BE2C (cell line): Measurements from ENCODE around the gene DRD2.

ENCODE experiments used
- DNase-seq: peaks from one replicate; pipeline ENCODE4 v3.0.0-alpha.2; 2020
- H3K27me3 ChIP-seq: fragments of 250-450 bp; sonication (Bioruptor Pico); 2 replicates; pipeline ENCODE4 v1.5.1; 2020; ENCODE audit warnings: mild to moderate bottlenecking
- H3K36me3 ChIP-seq: fragments of 250-450 bp; sonication (Bioruptor Pico); 2 replicates; pipeline ENCODE4 v1.5.1; 2020; ENCODE audit warnings: mild to moderate bottlenecking
- H3K4me1 ChIP-seq: fragments of 250-450 bp; sonication (Bioruptor Pico); 2 replicates; pipeline ENCODE4 v1.5.1; 2020
- H3K4me3 ChIP-seq: 2 replicates; pipeline ENCODE4 v1.5.1; 2011; ENCODE audit warnings: low read depth, low read length
- H3K9me3 ChIP-seq: fragments of 250-450 bp; sonication (Bioruptor Pico); 2 replicates; pipeline ENCODE4 v1.5.1; 2020
- TF ChIP-seq, protein P1 (sequence below): IDR thresholded peaks from 2 replicates; pipeline ENCODE4 v1.5.1; 2012; ENCODE audit warnings: mild to moderate bottlenecking, low read depth, low read length

The DRD2 gene

DNA sequence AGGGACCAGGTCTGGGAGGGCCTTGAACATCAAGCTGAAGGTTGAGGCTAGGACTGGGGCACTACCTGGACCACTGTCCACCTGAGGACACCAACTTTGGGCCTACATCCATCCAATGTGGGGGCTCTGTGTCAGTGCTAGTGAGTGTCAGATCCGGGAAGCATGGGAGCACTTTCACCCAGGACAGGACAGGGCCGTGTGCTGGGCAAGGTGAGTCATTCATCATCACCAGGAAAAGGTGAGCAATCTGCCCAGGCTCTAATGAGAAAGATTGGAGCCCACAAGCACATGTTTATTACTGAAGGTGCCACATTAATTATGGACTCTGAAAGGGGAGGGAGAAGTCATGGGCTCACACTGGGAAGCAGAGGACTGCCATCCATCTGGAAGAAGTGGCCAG lies 39.7 kb upstream of the DRD2 start:
- Histone ChIP-seq H3K27me3 (no peaks in the 10 kb centered on the region), H3K4me1 (no peaks in the 10 kb centered on the region), H3K9me3 (no peaks in the 10 kb centered on the region), H3K4me3 (no peak overlapping the region), H3K36me3 (no peaks in the 10 kb centered on the region)
- DNase-seq = no peak
- TF ChIP-seq, protein P1, sequence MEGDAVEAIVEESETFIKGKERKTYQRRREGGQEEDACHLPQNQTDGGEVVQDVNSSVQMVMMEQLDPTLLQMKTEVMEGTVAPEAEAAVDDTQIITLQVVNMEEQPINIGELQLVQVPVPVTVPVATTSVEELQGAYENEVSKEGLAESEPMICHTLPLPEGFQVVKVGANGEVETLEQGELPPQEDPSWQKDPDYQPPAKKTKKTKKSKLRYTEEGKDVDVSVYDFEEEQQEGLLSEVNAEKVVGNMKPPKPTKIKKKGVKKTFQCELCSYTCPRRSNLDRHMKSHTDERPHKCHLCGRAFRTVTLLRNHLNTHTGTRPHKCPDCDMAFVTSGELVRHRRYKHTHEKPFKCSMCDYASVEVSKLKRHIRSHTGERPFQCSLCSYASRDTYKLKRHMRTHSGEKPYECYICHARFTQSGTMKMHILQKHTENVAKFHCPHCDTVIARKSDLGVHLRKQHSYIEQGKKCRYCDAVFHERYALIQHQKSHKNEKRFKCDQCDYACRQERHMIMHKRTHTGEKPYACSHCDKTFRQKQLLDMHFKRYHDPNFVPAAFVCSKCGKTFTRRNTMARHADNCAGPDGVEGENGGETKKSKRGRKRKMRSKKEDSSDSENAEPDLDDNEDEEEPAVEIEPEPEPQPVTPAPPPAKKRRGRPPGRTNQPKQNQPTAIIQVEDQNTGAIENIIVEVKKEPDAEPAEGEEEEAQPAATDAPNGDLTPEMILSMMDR = no peak

DNA sequence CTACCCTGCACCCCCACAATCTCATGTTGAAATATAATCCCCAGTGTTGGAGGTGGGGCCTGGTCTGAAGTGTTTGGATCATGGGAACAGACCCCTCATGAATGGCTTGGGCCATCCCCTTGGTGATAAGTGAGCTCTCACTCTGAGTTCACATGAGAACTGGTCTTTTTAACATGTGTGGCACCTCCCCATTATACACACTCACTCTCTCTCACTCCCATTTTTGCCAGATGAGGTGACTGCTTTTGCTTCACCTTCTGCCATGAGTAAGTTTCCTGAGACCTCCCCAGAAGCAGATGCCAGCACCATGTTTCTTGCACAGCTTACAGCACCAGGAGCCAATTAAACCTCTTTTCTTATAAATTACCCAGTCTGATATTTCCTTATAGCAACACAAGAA lies 32.1 kb upstream of the DRD2 start:
- Histone ChIP-seq H3K4me3 (no peak overlapping the region), H3K36me3 (no peaks in the 10 kb centered on the region), H3K27me3 (no peaks in the 10 kb centered on the region), H3K4me1 (peaks cover 19% of the 10 kb centered on the region), H3K9me3 (no peaks in the 10 kb centered on the region)
- no peak for DNase-seq
- TF ChIP-seq, protein P1 = no peak

DNA sequence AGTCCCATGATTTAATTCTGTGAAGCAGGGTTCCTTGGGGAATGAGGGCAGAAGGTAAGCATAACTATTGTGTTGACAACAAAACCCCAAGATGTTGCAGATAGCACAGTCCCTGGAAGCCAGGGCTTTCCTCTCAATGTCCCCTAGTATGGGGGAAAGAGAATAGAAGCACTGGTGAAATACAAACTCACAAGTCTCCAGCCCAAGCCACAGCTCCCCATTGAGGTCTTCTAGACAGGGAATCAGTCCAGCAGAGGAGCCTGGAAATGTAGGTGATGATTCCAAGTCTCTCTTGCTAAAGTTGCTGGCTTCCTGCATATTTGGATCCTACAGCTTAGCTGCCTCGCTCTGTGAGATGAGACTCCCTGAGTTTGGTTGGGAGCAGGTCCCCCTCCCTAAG lies 31.7 kb upstream of the DRD2 start:
- no peaks in the 10 kb centered on the region for H3K9me3 ChIP-seq
- no peak overlapping the region for H3K4me3 ChIP-seq
- peaks cover 19% of the 10 kb centered on the region for H3K4me1 ChIP-seq
- H3K36me3 ChIP-seq = no peaks in the 10 kb centered on the region
- TF ChIP-seq, protein P1 = no peak
- no peaks in the 10 kb centered on the region for H3K27me3 ChIP-seq
- DNase-seq = no peak

DNA sequence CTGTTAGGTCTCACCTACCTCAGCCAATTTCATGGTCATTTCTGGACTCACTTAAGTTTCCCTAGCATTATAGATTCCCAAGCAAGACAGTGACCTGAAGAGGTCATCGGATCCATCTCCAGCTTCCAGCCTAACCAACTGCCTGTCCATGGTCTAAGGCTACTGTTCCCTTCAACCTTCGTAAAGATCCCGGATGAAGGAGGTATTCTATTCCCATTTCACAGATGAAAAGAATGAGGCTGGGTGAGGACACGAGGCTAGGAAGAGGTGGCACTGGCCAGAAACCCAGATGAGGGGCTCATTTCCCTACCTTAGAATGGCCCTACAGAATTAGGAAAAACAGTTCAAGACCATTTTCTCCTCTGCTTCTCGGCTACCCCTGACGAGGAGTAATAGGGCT lies 31.3 kb upstream of the DRD2 start:
- H3K27me3 ChIP-seq = no peaks in the 10 kb centered on the region
- DNase-seq = no peak
- H3K4me3 ChIP-seq = no peak overlapping the region
- peaks cover 19% of the 10 kb centered on the region for H3K4me1 ChIP-seq
- H3K9me3 ChIP-seq = no peaks in the 10 kb centered on the region
- TF ChIP-seq, protein P1 = no peak
- H3K36me3 ChIP-seq = no peaks in the 10 kb centered on the region

DNA sequence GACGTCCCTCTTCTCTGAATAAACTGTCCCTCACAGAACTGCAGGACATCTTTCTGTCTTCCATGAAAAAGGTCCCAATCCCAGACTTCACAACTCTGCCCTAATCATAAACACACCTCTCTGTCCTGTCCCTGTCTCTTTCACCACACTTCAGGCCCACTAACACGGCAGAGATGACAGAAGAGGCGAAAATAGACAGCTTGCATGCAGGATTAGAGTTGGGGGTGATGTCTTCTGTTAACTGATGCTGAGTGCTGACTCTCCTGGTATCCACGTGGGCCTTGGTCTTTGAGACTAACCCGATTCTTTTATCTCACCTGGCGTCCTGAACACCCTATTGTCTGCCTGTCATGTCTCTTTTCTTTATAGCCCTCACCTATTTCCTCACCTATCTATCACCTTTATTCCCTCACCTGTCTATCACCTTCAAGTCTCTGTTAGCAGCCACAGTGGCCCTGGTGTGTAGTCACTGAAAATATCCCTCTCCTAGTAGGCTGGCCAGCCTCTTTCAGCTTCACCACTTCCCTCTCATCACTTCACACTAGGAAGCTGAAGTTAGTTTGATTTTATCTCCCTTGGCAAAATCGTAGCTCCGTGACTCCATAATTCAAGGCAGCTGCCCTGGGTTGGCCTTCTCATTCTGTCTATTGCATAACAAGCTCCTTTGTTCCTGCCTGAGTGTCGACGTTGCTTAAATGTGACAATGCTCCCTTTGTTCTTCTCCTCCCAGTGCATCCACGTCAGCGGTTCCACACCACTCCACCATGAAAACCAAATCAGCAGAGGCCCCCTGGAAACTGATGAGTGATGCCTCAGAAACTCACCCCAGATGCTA lies 30.6 kb upstream of the DRD2 start:
- peak; percentile 16 for DNase-seq
- TF ChIP-seq, protein P1 = no peak
- H3K9me3 ChIP-seq = no peaks in the 10 kb centered on the region
- peaks cover 19% of the 10 kb centered on the region for H3K4me1 ChIP-seq
- H3K36me3 ChIP-seq = no peaks in the 10 kb centered on the region
- H3K27me3 ChIP-seq = no peaks in the 10 kb centered on the region
- H3K4me3 ChIP-seq = no peak overlapping the region

DNA sequence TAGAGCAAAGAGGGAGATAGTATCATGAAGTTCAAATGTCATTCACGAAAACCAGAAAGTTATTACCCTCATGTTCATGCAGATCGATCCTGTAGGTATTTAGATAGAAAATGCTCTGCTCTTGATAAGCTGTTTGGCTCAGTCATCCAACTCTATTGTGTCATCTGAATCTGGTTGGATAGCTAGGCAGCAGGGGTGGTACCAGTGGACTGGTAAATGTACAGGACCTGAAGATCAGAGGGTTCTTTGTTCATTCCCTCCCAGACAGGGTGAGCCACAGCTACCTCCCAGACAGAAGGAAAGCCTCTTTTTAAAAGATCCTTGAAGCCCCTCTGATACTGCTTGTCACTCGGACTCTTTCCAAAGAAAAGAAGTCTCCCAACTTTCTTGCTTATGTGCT lies 29.8 kb upstream of the DRD2 start:
- peak overlapping the region; percentile 1; the same call in 1 of the 2 replicates for H3K4me3 ChIP-seq
- H3K27me3 ChIP-seq = no peaks in the 10 kb centered on the region
- H3K9me3 ChIP-seq = no peaks in the 10 kb centered on the region
- H3K36me3 ChIP-seq = no peaks in the 10 kb centered on the region
- TF ChIP-seq, protein P1 = no peak
- DNase-seq = no peak
- H3K4me1 ChIP-seq = peaks cover 19% of the 10 kb centered on the region
